Right cardiac atrium (tissue), 5 donors: Measurements from ENCODE around the gene TMX2. TPM values are rescaled to one million over a fixed set of nuclear protein-coding genes. Genes with fewer than 3 reads are reported as not detected.
A peak's percentile ranks its signal among the peaks of the same experiment; 100 is the strongest.

Source experiments
- ATAC-seq, 2 donors: fragments of 200-7000 bp; cut with Tn5 transposase; one replicate each; pipeline versions ENCODE4 v1.8.0 to v1.9.1; 2020; ENCODE audit warnings: moderate library complexity in 2 of 2, mild to moderate bottlenecking in 1 of 2
- DNase-seq, 3 donors: peaks; one replicate each; pipeline ENCODE4 v3.0.0-alpha.2; 2020
- H3K27ac ChIP-seq: one replicate; pipeline ENCODE4 v1.5.1; 2013; ENCODE audit warnings: mild to moderate bottlenecking, low read length, control low read depth, moderate library complexity
- H3K27me3 ChIP-seq: one replicate; pipeline ENCODE4 v1.6.1; 2013; ENCODE audit not compliant: control insufficient read depth, insufficient read depth
- H3K4me1 ChIP-seq: one replicate; pipeline ENCODE4 v1.6.1; 2013; ENCODE audit warnings: low read length; ENCODE audit not compliant: control insufficient read depth, insufficient read depth
- H3K4me3 ChIP-seq: one replicate; pipeline ENCODE4 v1.5.1; 2013; ENCODE audit warnings: low read length, control low read depth
- H3K9me3 ChIP-seq: one replicate; pipeline ENCODE4 v1.6.1; 2013; ENCODE audit warnings: low read length; ENCODE audit not compliant: control insufficient read depth
- WGBS: extraction: QIAGEN DNeasy Blood & Tissue Kit; methylation state at CpG from one replicate; pipeline ENCODE4 v1.1.7; 2013; 5-methylcytosine and 5-hydroxymethylcytosine counted together
- intact Hi-C, 4 donors: fragments of 100-400 bp; cut with DNase I; formaldehyde crosslinking; loops; one replicate each; pipeline versions ENCODE4 v1.11.0 to v1.14.0; 2022 to 2023
- polyA plus RNA-seq: library from polyadenylated mRNA; stranded (reverse); fragments of 200-250 nt; gene quantifications from one replicate; pipeline ENCODE4 v1.2.3, GENCODE V29; 2013
- total RNA-seq, 4 donors: library from RNA; stranded (reverse); fragmentation: NEBNext Ultra II Directional; extraction: Animal tissue kit (Norgen Biotek cat#: 25700); gene quantifications; one replicate each; pipeline ENCODE4 v1.2.1, GENCODE V29; 2021
- donor health status: healthy with polysubstance abuse.
- donor health status: DM: no; HTN: yes; CAD: no.
- donor health status: DM: no; HTN: no; CAD: no.
- donor health status: DM: no; HTN: yes; CAD: no; lungs with severe emphysema.
- donor health status: DM: yes; HTN: yes; CAD: no.

The TMX2 gene
- total and polyA plus RNA-seq, 5 donors = 57.4 to 78.1 (median 73.2) TPM

DNA sequence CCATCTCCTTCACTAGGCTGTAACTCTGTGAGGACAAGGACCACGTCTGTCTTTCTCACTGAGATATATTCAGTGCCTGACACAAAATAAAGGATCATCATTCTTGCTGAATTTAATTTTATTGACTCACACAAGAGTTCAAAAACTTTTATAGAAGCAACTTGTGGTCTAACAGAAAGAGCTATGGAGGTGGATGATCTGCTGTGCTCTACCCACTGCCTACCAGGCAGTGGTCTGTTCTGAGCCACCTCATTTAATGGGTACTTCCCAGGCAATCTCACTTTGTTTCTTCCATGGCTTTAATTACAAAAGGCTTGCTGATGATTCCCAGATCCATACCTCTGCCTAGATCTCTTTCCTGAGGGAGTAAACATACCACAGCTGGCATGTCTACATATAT is 34.5 kb downstream of the TMX2 start:
- DNase-seq (no peak), ATAC-seq (no peak)
- Histone ChIP-seq H3K27ac (no peak overlapping the region), H3K4me1 (peaks cover 3% of the 10 kb centered on the region), H3K9me3 (no peaks in the 10 kb centered on the region), H3K4me3 (no peak overlapping the region), H3K27me3 (no peaks in the 10 kb centered on the region)
- intact Hi-C loops = loop anchor here in 2 of 4 donors (10.0 kb wide), 1 partner anchor 58 kb away; no protein-coding TSS in a partner anchor
- WGBS = 81% methylated on average over 1 of the region's 1 CpG

DNA sequence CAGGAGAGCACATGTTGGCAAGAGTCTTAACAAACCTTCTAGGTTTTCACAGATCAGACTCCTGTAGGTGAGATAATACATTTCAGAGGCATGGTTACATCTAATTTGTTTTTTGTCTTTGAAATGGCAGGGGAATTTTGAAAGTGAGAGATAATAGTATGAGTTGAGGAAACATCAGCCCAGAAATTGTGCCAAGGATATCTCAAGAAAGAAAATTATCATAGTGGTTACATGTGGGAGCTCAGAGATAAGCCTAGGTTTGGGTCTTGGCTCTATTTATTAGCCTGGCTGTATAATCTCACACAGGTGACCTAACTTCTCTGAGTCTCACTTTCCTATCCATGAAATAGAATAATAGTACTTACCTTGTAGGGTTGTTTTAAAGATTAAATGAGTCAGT is 38.8 kb downstream of the TMX2 start:
- Histone ChIP-seq H3K4me3 (no peak overlapping the region), H3K27ac (no peak overlapping the region)
- intact Hi-C loops = loop anchor here in 2 of 4 donors (5.0 kb wide), 1 partner anchor 51 kb away; no protein-coding TSS in a partner anchor

DNA sequence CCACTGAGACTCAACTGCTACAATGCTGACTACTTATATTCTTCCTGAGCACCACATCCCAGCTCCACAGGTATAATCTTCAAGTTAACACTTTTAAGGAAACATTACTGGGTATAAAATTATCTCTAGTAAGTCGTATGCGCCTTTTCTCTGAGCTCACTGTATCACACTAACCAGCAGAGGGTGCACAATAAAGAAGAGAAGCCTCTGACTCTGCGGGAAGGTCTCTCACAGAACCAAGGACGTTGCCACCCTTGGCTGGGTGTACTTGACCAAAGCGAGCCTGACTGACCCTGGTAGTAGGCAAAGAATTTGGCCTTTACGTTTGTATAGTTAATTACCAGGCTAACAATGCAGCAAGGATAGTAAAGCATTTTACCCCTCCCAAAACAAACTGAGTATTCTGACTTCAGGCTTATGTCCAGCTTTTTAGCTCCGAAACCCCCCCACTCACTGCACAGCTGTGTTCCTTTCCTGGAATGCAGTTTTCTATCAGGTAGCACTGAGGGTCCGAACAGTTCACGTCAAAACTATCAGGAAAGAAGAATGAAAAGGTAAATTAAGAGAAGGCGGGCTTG is 39.4 kb downstream of the TMX2 start, which contains the start of gene BTBD18:
Gene BTBD18 (minus strand): TSS at position 144 of the 578 bp plus-strand sequence. CDS start 631 bp downstream, outside the sequence.
- DNase-seq (peak in 2 of 3 donors; percentile 27 to 41), ATAC-seq (peak; percentile 84)
- H3K4me1 ChIP-seq = peaks cover 4% of the 10 kb centered on the region
- no peak within 1 kb of the TSS for H3K4me3 ChIP-seq
- no peaks in the 10 kb centered on the region for H3K27me3 ChIP-seq
- WGBS = 45% methylated on average over 10 of the region's 10 CpGs
- intact Hi-C loops = loop anchor here in 2 of 4 donors (5.0 kb wide), 1 partner anchor 51 kb away; no protein-coding TSS in a partner anchor
- H3K27ac ChIP-seq = peak within 1 kb of the TSS; percentile 30
- H3K9me3 ChIP-seq = no peaks in the 10 kb centered on the region

More for the DNA sequence above, 38.8 kb downstream of the TMX2 start:
- ATAC-seq (no peak), DNase-seq (no peak)
- H3K27me3 ChIP-seq = no peaks in the 10 kb centered on the region
- no peaks in the 10 kb centered on the region for H3K9me3 ChIP-seq
- peaks cover 4% of the 10 kb centered on the region for H3K4me1 ChIP-seq

DNA sequence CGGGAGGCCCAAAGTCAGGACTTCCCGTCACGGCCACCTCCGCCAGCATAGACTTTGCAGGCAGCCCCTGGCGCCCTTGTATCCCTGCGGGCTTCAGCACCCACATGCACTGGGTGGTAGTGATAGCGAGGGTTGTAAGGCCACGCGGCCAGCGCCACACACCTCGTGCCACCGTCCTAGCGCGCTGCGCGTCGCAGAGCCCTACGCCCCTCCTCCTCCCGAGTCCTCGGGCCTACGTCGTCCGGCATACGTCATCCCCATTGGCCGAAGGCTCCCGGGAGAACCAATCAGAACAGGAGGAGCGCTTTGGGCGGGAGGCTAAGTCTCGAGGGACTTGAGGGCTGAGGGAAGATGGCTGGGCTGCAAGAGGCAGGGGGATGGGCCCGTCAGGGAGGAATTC is 40.6 kb downstream of the TMX2 start:
- Histone ChIP-seq H3K4me1 (peaks cover 4% of the 10 kb centered on the region), H3K27ac (no peak overlapping the region), H3K27me3 (no peaks in the 10 kb centered on the region), H3K4me3 (no peak overlapping the region), H3K9me3 (no peaks in the 10 kb centered on the region)
- intact Hi-C loops = loop anchor here in 2 of 4 donors (5.0 kb wide), 1 partner anchor 49 kb away; no protein-coding TSS in a partner anchor
- DNase-seq (peak in 2 of 3 donors; percentile 39 to 49), ATAC-seq (peak in 1 of 2 donors; percentile 30)
- WGBS = 96% methylated on average over 30 of the region's 30 CpGs

DNA sequence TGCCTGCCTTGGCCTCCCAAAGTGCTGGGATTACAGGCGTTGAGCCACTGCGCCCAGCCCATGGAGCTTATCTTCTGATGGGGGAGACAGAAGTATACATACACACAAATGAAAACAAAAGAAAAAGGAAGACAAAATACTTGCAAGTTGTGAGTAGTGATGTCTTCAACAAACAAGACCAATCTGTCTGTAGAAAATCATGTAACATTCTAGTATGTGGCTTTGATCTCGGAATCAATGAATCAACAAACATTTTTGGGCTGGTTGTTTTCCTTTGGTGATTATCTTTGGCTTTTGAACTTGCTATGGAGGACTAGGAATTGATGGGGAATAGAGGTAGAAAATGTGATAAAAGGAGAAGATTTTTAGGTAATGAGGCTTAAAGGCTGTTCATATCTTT is 45.8 kb downstream of the TMX2 start:
- Histone ChIP-seq H3K27ac (no peak overlapping the region), H3K9me3 (no peaks in the 10 kb centered on the region), H3K4me3 (no peak overlapping the region), H3K27me3 (no peaks in the 10 kb centered on the region), H3K4me1 (no peaks in the 10 kb centered on the region)
- intact Hi-C loops = no loop called here
- DNase-seq (no peak), ATAC-seq (no peak)
- 84% methylated on average over 3 of the region's 3 CpGs for WGBS

DNA sequence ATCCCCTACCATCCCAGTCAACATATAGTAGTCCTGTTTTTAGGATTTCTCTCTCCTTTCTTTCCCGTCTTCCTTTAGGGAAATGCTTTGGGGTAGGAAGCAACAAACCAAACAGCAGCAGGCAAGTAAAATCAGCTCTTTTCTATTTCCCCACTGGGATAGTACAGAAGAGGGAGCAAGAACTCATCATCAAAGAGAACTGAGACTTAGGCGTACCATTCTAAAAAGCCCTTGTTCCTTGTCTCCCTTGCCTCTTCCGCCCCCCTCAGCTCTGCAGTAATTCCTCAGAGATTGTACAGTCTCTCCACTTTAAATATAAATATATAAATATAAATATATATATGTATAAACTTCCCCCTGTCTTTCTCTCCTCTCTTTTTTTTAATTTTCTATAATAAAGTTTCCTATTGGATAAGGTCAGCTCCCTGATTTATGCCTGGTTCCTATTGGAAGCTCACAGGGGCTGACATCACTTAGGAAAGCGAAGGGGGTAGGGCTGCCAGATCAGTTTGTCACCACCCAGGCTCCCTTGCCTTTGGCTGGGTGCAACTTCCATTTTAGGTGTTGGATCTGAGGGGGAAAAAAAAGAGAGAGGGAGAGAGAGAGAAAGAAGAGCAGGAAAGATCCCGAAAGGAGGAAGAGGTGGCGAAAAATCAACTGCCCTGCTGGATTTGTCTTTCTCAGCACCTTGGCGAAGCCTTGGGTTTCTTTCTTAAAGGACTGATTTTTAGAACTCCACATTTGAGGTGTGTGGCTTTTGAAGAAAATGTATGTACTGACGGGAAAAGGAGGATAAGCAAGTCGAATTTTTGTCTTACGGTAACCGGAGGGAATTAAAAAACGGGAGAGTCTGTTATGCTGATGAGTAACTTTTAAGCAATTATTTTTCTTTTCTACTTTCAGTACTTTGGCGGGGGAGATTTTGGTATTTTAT is 49.2 kb downstream of the TMX2 start, which contains the start of gene CTNND1:
Gene CTNND1 (plus strand): TSS at position 502 of the 934 bp plus-strand sequence. CDS start 29,677 bp downstream, outside the sequence.
- Histone ChIP-seq H3K4me1 (peaks cover 2% of the 10 kb centered on the region), H3K4me3 (peak within 1 kb of the TSS; percentile 100), H3K9me3 (no peaks in the 10 kb centered on the region), H3K27ac (peak within 1 kb of the TSS; percentile 100), H3K27me3 (no peaks in the 10 kb centered on the region)
- intact Hi-C loops = loop anchor here in 3 of 4 donors (5.0 kb wide), 1 partner anchor 36 kb away; no protein-coding TSS in a partner anchor
- ATAC-seq = peak; percentile 99
- WGBS = 3% methylated on average over 13 of the region's 13 CpGs
- DNase-seq = peak; percentile 87 to 92 (median 90)

DNA sequence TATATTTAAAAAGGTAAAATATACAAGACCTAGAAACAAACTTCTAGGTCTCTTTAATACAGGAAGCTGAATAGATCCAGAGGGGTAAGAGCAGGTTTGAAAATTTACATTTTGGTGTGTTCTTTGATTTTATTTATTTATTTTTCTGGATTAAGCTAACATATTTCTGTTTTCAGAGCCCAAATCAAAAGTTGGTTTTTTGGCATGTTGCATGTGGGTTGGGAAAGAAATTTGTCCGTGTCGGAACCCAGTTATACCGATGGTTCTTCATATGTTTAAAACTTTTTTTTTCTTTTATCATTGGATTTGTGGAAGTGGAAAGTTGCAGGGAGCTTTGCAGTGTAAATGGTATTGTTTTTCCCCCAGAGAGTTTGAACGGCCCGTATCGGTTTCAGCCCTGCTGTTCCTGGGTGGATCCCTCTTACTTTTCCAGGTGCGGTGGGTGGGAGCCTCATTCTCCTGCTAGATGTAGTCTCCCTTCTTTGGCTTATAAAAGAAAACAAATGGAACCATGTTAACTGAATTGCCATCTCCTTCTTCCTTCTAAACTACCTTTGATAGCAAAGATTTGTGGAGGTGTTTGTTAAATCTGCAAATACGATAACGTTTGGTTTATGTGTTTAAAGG is 50.0 kb downstream of the TMX2 start:
- H3K4me1 ChIP-seq = peaks cover 4% of the 10 kb centered on the region
- peak overlapping the region; percentile 85 for H3K27ac ChIP-seq
- DNase-seq (no peak), ATAC-seq (peak in 1 of 2 donors; percentile 44)
- H3K4me3 ChIP-seq = peak overlapping the region; percentile 100
- 1% methylated on average over 9 of the region's 9 CpGs for WGBS
- intact Hi-C loops = loop anchor here in 3 of 4 donors (5.0 kb wide), 1 partner anchor 35 kb away; no protein-coding TSS in a partner anchor
- no peaks in the 10 kb centered on the region for H3K9me3 ChIP-seq
- no peaks in the 10 kb centered on the region for H3K27me3 ChIP-seq

DNA sequence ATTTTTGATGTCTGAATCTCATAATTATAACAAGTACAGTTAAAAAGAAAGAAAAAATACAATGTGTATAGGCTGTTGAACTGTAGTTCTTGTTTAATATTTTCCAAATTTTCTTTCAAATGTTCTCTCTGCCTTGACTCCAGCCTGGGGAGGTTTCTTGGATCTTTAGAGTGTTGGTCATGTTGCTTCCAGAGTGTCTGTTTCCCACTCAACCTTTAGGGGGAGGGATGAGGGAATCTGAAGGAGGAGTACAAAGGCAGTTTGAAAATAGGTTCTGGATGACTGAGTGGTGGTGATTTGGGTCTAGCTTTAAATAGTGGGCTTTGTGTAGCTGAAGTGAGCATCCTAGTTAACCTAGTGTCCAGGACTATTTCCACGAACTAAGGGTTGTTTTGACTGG is 51.2 kb downstream of the TMX2 start:
- Histone ChIP-seq H3K27ac (peak overlapping the region; percentile 69), H3K9me3 (no peaks in the 10 kb centered on the region), H3K4me1 (peaks cover 4% of the 10 kb centered on the region), H3K27me3 (no peaks in the 10 kb centered on the region), H3K4me3 (peak overlapping the region; percentile 100)
- WGBS = 5% methylated on average over 1 of the region's 1 CpG
- no peak for DNase-seq
- intact Hi-C loops = loop anchor here in 3 of 4 donors (5.0 kb wide), 1 partner anchor 34 kb away; no protein-coding TSS in a partner anchor
- ATAC-seq = peak; percentile 22 to 37

DNA sequence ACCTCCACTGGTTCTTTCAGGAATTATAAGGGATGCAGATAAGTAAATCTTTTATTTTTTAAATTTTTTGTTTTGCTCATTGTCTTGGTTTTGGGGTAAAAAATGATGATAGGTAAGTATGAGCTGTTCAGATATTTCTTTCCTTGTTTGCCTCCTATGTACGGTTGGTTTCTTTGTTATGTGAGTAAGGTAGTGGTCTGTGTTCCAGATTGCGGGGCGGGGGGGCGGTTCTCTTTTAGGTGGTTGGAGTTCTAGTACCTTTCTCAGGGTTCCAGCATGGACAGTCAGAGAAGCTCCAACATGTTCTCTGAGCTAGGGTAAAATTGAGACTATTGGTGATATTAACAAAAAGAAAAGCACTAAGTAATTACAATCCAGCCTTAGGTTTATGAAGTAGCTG is 51.6 kb downstream of the TMX2 start:
- Histone ChIP-seq H3K4me3 (peak overlapping the region; percentile 100), H3K9me3 (no peaks in the 10 kb centered on the region), H3K27ac (peak overlapping the region; percentile 42), H3K4me1 (peaks cover 4% of the 10 kb centered on the region), H3K27me3 (no peaks in the 10 kb centered on the region)
- 21% methylated on average over 4 of the region's 4 CpGs for WGBS
- ATAC-seq (no peak), DNase-seq (no peak)
- intact Hi-C loops = loop anchor here in 3 of 4 donors (5.0 kb wide), 1 partner anchor 33 kb away; no protein-coding TSS in a partner anchor

DNA sequence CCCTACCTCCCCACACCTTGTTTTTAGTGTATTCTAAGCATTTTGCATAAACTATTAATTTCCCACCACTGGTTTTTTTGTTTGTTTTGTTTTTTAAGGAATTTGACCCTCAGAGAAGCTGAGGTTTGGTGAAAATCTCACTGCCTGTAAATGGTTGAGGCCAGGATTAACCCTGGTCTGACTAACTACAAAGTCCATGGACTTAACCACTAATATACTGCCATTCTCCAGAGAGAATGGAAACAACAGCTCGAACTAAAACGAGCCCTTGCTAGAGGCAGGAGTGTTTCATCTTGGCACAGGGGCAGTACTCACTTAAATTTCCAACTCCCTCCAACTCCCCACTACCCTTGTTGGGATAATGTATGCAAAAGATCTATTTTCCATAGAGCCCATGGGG is 52.2 kb downstream of the TMX2 start:
- peaks cover 6% of the 10 kb centered on the region for H3K4me1 ChIP-seq
- H3K27ac ChIP-seq = peak overlapping the region; percentile 48
- H3K4me3 ChIP-seq = peak overlapping the region; percentile 100
- 10% methylated on average over 2 of the region's 2 CpGs for WGBS
- no peak for ATAC-seq
- intact Hi-C loops = loop anchor here in 3 of 4 donors (5.0 kb wide), 1 partner anchor 33 kb away; no protein-coding TSS in a partner anchor
- H3K27me3 ChIP-seq = no peaks in the 10 kb centered on the region
- DNase-seq = no peak
- H3K9me3 ChIP-seq = no peaks in the 10 kb centered on the region
